Fibroblast of pulmonary artery (primary cell): ENCODE measurements around the gene CLDN18.

ENCODE experiments used
- DNase-seq: peaks from one replicate; pipeline ENCODE4 v3.0.0-alpha.2; 2010; ENCODE audit warnings: low read depth
- H3K4me3 ChIP-seq: replicated peaks from 2 replicates; pipeline ENCODE4 v1.5.1; 2011; ENCODE audit warnings: low read depth, mild to moderate bottlenecking, control low read depth, low read length, moderate library complexity
- CTCF ChIP-seq: IDR thresholded peaks from 2 replicates; pipeline ENCODE4 v1.5.1; 2011; ENCODE audit warnings: mild to moderate bottlenecking, control low read depth, low read length, inconsistent platforms; ENCODE audit errors: missing control alignments

CLDN18 gene

DNA sequence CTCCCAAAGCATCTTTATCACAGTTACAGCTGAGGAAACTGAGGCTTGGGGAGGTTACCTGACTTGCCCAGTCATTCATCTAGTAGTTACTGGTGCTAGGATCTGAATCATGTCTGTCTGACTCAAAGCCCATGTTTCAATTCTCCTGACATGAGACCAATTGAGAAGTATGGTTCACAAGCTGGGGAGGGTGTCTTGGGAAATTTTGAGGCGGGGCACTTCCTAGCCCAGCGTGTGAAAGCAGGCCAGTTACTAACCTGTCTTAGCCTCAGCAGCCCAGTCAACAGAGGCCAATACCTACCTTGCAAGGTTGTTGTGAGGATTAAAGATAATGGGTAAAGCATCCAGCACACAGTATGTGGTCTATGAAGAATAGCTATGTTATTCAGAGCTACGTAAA, 37.0 kb downstream of the CLDN18 start:
- TF ChIP-seq CTCF = no peak
- DNase-seq = no peak
- H3K4me3 ChIP-seq = no peak overlapping the region

DNA sequence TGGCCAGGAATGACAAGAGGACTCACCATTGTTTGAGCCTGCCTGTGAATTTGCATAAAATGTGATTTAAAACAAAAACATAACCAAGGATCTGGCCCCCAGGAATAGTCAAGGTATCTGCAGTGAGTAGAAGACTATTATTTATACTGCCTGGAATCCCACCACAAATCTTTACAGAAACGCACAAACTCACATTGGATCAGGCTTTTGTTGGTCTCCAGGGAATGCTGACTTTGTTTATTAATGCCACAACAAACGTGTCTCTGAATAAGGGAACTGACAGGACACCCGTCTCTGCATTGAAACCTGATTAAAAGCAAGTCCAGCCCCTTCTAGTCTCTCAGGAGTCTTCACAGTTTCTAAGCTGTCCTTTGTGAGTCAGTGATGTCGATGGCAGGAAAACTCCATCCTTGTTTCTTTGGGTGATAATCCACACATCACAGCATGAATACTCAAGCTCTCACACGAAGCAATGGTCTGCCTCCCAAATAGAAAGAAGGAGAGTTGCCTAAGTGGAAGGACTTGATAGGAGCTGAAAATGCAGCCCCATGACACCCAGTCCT, 37.7 kb downstream of the CLDN18 start:
- DNase-seq = no peak
- H3K4me3 ChIP-seq = no peak overlapping the region
- TF ChIP-seq CTCF = no peak

- no peak overlapping the region for H3K4me3 ChIP-seq
- peak; percentile 4 for TF ChIP-seq CTCF
- DNase-seq = peak; percentile 66
Measured at GRCh38 chr3:138049157-138049919, 39.4 kb downstream of the CLDN18 start.

DNA sequence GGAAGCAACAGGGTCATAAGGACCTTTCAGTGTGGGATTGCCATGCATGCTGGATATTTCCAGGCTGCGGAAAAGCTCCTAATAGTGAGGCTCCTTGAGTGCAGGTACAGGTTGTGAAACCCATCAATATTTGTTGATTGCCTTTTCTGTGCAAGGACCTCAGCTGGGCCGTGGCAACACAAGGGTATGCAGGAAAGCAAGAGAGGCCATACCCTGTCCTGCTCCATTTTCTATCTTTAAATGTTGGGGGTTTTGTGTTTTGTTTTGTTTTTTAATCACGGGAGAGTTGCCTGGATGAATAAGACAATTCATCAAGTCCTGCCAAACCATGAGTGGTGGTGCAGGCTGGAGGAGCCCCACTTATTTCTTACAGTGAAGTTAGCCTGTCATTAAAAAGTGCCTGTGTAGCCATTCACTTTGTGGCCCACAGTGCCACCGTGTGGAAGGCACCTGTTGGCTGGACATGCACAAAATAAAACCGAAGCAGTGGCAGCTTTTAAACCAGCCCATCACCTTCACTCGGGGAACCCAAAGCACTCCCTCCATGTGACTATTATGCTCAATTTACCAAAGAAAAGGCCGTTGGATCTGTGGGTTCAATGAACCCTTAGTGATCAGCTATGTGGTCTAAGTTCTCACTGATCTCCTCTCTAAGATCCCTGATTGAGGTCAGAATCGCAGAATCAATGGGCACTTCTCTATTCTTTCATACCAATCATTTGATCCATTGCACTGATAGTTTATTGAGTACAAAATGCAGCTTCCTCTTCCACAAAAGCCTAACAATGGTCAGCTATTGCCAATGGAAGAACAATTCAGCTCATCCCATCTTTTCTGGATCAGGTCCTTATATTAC, 42.2 kb downstream of the CLDN18 start:
- DNase-seq = peak; percentile 68
- no peak overlapping the region for H3K4me3 ChIP-seq
- peak; percentile 81 for TF ChIP-seq CTCF

DNA sequence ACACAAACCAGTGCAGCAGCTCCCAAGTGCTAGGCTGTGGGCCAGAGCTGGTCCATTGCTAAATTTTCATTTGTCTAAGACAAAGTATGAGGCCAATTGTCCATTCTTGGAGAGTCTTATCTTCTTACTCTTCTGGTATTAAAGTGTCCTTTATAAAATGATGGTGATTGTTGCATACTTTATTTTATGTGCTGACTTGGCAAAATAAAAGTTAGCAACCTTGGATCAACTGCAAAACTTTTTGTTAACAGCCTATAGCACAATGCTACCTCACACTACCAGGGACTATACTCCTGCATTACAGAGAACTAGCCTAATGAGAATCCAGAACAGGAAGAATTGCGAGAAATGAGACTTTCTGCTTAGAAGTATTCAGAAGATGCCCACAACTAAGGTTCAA, 44.1 kb downstream of the CLDN18 start:
- DNase-seq = no peak
- no peak overlapping the region for H3K4me3 ChIP-seq
- TF ChIP-seq CTCF = no peak

- DNase-seq = no peak
- TF ChIP-seq CTCF = no peak
- H3K4me3 ChIP-seq = no peak overlapping the region
Measured at GRCh38 chr3:138057384-138057783, 47.4 kb downstream of the CLDN18 start.
